CD4-positive, alpha-beta T cell treated with Interleukin-15 for 4 hours (primary cell): Measurements from ENCODE around the gene DHX8.

Experiments
- DNase-seq: peaks from one replicate; pipeline ENCODE4 v3.0.0-alpha.2; 2020; ENCODE audit warnings: low spot score

Gene DHX8

GRCh38 chr17:43526886-43527648 is 43.3 kb downstream of the DHX8 start:
- no peak for DNase-seq

GRCh38 chr17:43528319-43528987 is 44.7 kb downstream of the DHX8 start:
- no peak for DNase-seq

- DNase-seq: no peak
Measured at GRCh38 chr17:43528988-43529814, 45.4 kb downstream of the DHX8 start.

GRCh38 chr17:43529947-43530287 is 46.1 kb downstream of the DHX8 start:
- no peak for DNase-seq

GRCh38 chr17:43530288-43531081 is 46.7 kb downstream of the DHX8 start:
- DNase-seq: no peak

GRCh38 chr17:43531082-43531378 is 47.3 kb downstream of the DHX8 start:
- DNase-seq: no peak

- DNase-seq: no peak
Measured at GRCh38 chr17:43531955-43532354, 48.2 kb downstream of the DHX8 start.

GRCh38 chr17:43532581-43532980 is 48.8 kb downstream of the DHX8 start:
- no peak for DNase-seq

GRCh38 chr17:43533699-43534098 is 49.9 kb downstream of the DHX8 start:
- DNase-seq: no peak

- no peak for DNase-seq
Measured at GRCh38 chr17:43534909-43535308, 51.1 kb downstream of the DHX8 start.

GRCh38 chr17:43536236-43536992 is 52.6 kb downstream of the DHX8 start:
- DNase-seq: no peak

- DNase-seq: no peak
Measured at GRCh38 chr17:43540821-43541674, 57.3 kb downstream of the DHX8 start.

- no peak for DNase-seq
Measured at GRCh38 chr17:43542859-43543258, 59.1 kb downstream of the DHX8 start.

GRCh38 chr17:43543300-43543699 is 59.5 kb downstream of the DHX8 start:
- DNase-seq: no peak

- DNase-seq: no peak
Measured at GRCh38 chr17:43543771-43544575, 60.2 kb downstream of the DHX8 start.

- DNase-seq: peak; percentile 8
Measured at GRCh38 chr17:43545383-43545632, 61.5 kb downstream of the DHX8 start.

GRCh38 chr17:43546319-43547188 is 62.8 kb downstream of the DHX8 start, which contains the start of gene ETV4:
ETV4 (minus strand) TSS chr17:43546340; CDS start chr17:43545617, 723 bp downstream.
- DNase-seq: peak; percentile 91

- no peak for DNase-seq
Measured at GRCh38 chr17:43547189-43547550, 63.4 kb downstream of the DHX8 start.

GRCh38 chr17:43547659-43548256 is 64.0 kb downstream of the DHX8 start:
- DNase-seq: no peak
